Tibial nerve (tissue), 4 donors: Measurements from ENCODE around the gene UGT1A7.

Source experiments
- CTCF ChIP-seq, 5 experiments: fragments of 200-600 bp in 3 of 5; fragments of 450-650 bp in 2 of 5; sonication (generic) in 3 of 5; IDR thresholded peaks; one replicate each; pipeline ENCODE4 v1.5.1; 2016 to 2019; ENCODE audit warnings: antibody characterized with exemption in 5 of 5, mild to moderate bottlenecking in 3 of 5, moderate library complexity in 2 of 5
- EP300 ChIP-seq, 2 donors: sonication (generic); formaldehyde crosslinking; IDR thresholded peaks; one replicate each; pipeline ENCODE4 v1.6.1; 2017; ENCODE audit warnings: antibody characterized with exemption in 2 of 2, mild to moderate bottlenecking in 1 of 2
- POLR2A ChIP-seq, 2 donors: fragments of 450-650 bp; IDR thresholded peaks; one replicate each; pipeline ENCODE4 v1.6.1; 2017; ENCODE audit warnings: antibody characterized with exemption in 2 of 2, mild to moderate bottlenecking in 2 of 2, moderate library complexity in 2 of 2

GRCh38 chr2:233638836-233639235, 42.9 kb upstream of the UGT1A7 start:
- TF ChIP-seq POLR2A (IDR thresholded peaks at IDR 0.05) (no peak), CTCF (IDR thresholded peaks at IDR 0.05) (no peak), EP300 (IDR thresholded peaks at IDR 0.05) (no peak)
